Keratinocyte (primary cell): ENCODE results near the gene ACP2. TPM values are rescaled to one million over a fixed set of nuclear protein-coding genes. Genes with fewer than 3 reads are reported as not detected.
A peak's percentile ranks its signal among the peaks of the same experiment; 100 is the strongest.

ENCODE experiments used
- DNase-seq: peaks from one replicate; pipeline ENCODE4 v3.0.0-alpha.2; 2011; ENCODE audit warnings: low read depth, missing footprints, low spot score
- FAIRE-seq: peaks from 2 replicates; lab custom pipeline; 2011; peaks lifted over from hg19 to GRCh38; lab: Jason Lieb, UNC
- H2AFZ ChIP-seq: 2 replicates; pipeline ENCODE4 v1.6.0; 2012; ENCODE audit warnings: low read length, control low read depth, inconsistent platforms; ENCODE audit not compliant: control insufficient read depth
- H3K27ac ChIP-seq: 2 replicates; pipeline ENCODE4 v1.5.1; 2011; ENCODE audit warnings: low read length; ENCODE audit not compliant: control insufficient read depth, insufficient read depth
- H3K27me3 ChIP-seq: 3 replicates; pipeline ENCODE4 v1.6.0; 2011; ENCODE audit warnings: low read length; ENCODE audit not compliant: control insufficient read depth, insufficient read depth; ENCODE audit errors: extremely low read depth
- H3K36me3 ChIP-seq, 2 experiments: 2 replicates in 1 of 2; 3 replicates in 1 of 2; pipeline ENCODE4 v1.5.1; 2011; ENCODE audit warnings: low read length in 2 of 2, mild to moderate bottlenecking in 1 of 2; ENCODE audit not compliant: control insufficient read depth in 2 of 2, insufficient read depth in 2 of 2; ENCODE audit errors: extremely low read depth in 1 of 2
- H3K4me1 ChIP-seq: 3 replicates; pipeline ENCODE4 v1.5.1; 2011; ENCODE audit warnings: low read length; ENCODE audit not compliant: control insufficient read depth, insufficient read depth; ENCODE audit errors: extremely low read depth
- H3K4me2 ChIP-seq: 3 replicates; pipeline ENCODE4 v1.6.0; 2011; ENCODE audit warnings: low read depth, low read length; ENCODE audit not compliant: control insufficient read depth, insufficient read depth; ENCODE audit errors: extremely low read depth
- H3K4me3 ChIP-seq, 3 experiments: fragments of 200-600 bp in 1 of 3; sonication (generic) in 1 of 3; 2 replicates in 2 of 3; 3 replicates in 1 of 3; pipeline ENCODE4 v1.5.1; 2011 to 2016; ENCODE audit warnings: low read length in 3 of 3, mild to moderate bottlenecking in 3 of 3, control low read depth in 2 of 3, inconsistent platforms in 1 of 3, low read depth in 1 of 3, mixed read lengths in 1 of 3, mixed run types in 1 of 3, moderate library complexity in 1 of 3; ENCODE audit not compliant: control insufficient read depth in 2 of 3, insufficient read depth in 2 of 3; ENCODE audit errors: extremely low read depth in 1 of 3
- H3K79me2 ChIP-seq: 2 replicates; pipeline ENCODE4 v1.6.0; 2012; ENCODE audit warnings: low read length; ENCODE audit not compliant: control insufficient read depth, insufficient read depth
- H3K9ac ChIP-seq: 3 replicates; pipeline ENCODE4 v1.6.0; 2011; ENCODE audit warnings: low read length; ENCODE audit not compliant: control insufficient read depth, insufficient read depth; ENCODE audit errors: extremely low read depth
- H3K9me1 ChIP-seq: 3 replicates; pipeline ENCODE4 v1.6.0; 2011; ENCODE audit warnings: low read length; ENCODE audit not compliant: control insufficient read depth, insufficient read depth; ENCODE audit errors: extremely low read depth
- H3K9me3 ChIP-seq: 2 replicates; pipeline ENCODE4 v1.5.1; 2012; ENCODE audit warnings: low read depth, low read length; ENCODE audit not compliant: control insufficient read depth
- H4K20me1 ChIP-seq: 3 replicates; pipeline ENCODE4 v1.6.0; 2011; ENCODE audit warnings: low read length; ENCODE audit not compliant: control insufficient read depth, insufficient read depth; ENCODE audit errors: extremely low read depth
- EZH2 ChIP-seq: IDR thresholded peaks from one replicate; pipeline ENCODE4 v1.6.1; 2012; ENCODE audit warnings: inconsistent platforms, mild to moderate bottlenecking, low read length, moderate library complexity
- dilution Hi-C: fragments of 300-500 bp; cut with MboI; formaldehyde crosslinking; loops from one replicate; pipeline ENCODE4 v1.7.0; 2020; ENCODE audit warnings: low sequenced_read_pairs; ENCODE audit not compliant: extremely low pct_ligation_motif_present
- polyA plus RNA-seq, 5 experiments: library from polyadenylated mRNA; depleted of rRNA in 3 of 5; stranded (reverse) in 3 of 5; stranded (forward) in 1 of 5; unstranded in 1 of 5; fragments of >200 nt; gene quantifications; 1 replicate in 1 of 5; 2 replicates in 3 of 5; 3 replicates in 1 of 5; pipeline versions ENCODE4 v1.2.1 to v1.2.3, GENCODE V29; 2011 to 2012; ENCODE audit warnings: missing spikeins in 2 of 5, low read depth in 1 of 5, low replicate concordance in 1 of 5
- TF ChIP-seq, protein P1 (sequence below), 3 experiments: IDR thresholded peaks in 1 of 3; conservative IDR thresholded peaks in 1 of 3; optimal IDR thresholded peaks in 1 of 3; 2 replicates in 2 of 3; 3 replicates in 1 of 3; pipeline versions ENCODE3 to v1.5.1; 2011; ENCODE audit warnings: low read length in 3 of 3, mild to moderate bottlenecking in 3 of 3, moderate library complexity in 2 of 3, control low read depth in 1 of 3, inconsistent platforms in 1 of 3; ENCODE audit not compliant: insufficient read depth in 2 of 3; ENCODE audit errors: extremely low read depth in 1 of 3

Gene ACP2
- polyA plus RNA-seq, 1 donor (not counting 4 experiments of a cell fraction or from before 2014, with no cell fraction given): 11.5 TPM

GRCh38 chr11:47249378-47249715 lies 733 bp upstream of the ACP2 start:
- DNase-seq (no peak), FAIRE-seq (no peak)
- Histone ChIP-seq H3K9ac (peak overlapping the region; percentile 85), H3K79me2 (peaks cover 16% of the 10 kb centered on the region), H3K27ac (peak overlapping the region; percentile 90), H3K9me1 (no peaks in the 10 kb centered on the region), H3K9me3 (no peaks in the 10 kb centered on the region), H3K27me3 (no peaks in the 10 kb centered on the region), H3K4me1 (peaks cover 12% of the 10 kb centered on the region), H4K20me1 (no peaks in the 10 kb centered on the region), H3K4me3 (peak overlapping the region; percentile 79 to 93 (median 92)), H3K36me3 (peaks cover 7 to 14% of the 10 kb centered on the region in 2 experiments), H2AFZ (peak overlapping the region; percentile 92), H3K4me2 (peak overlapping the region; percentile 85)
- no peak for TF ChIP-seq EZH2
- TF ChIP-seq, protein P1, sequence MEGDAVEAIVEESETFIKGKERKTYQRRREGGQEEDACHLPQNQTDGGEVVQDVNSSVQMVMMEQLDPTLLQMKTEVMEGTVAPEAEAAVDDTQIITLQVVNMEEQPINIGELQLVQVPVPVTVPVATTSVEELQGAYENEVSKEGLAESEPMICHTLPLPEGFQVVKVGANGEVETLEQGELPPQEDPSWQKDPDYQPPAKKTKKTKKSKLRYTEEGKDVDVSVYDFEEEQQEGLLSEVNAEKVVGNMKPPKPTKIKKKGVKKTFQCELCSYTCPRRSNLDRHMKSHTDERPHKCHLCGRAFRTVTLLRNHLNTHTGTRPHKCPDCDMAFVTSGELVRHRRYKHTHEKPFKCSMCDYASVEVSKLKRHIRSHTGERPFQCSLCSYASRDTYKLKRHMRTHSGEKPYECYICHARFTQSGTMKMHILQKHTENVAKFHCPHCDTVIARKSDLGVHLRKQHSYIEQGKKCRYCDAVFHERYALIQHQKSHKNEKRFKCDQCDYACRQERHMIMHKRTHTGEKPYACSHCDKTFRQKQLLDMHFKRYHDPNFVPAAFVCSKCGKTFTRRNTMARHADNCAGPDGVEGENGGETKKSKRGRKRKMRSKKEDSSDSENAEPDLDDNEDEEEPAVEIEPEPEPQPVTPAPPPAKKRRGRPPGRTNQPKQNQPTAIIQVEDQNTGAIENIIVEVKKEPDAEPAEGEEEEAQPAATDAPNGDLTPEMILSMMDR (optimal IDR thresholded peaks at IDR 0.05 in 1 of 3, IDR thresholded peaks at IDR 0.05 in 1 of 3, conservative IDR thresholded peaks at IDR 0.05 in 1 of 3; ENCODE audit: extremely low read depth in 1 of 3, insufficient read depth in 2 of 3, low read length in 3 of 3): no peak
- dilution Hi-C loops: no loop called here

DNA sequence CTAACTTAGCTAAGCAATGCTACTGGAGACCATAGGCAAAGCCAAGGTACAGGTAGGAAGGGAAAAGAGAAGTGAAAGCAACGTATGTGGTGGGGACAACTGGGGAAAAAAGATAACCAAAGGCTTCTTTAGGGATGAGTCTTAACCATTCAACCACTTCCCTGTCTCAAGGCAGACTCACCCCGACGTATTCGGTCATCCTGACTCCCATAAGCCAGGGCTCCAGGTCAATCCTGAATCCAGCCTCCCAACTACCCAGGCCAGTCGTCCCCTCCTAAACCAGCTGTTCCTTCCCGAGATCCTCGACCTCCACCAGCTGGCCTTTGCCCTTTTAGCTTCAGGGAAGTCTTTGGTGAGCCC lies 330 bp downstream of the ACP2 start:
- Histone ChIP-seq H3K4me3 (peak overlapping the region; percentile 79 to 93 (median 92)), H3K9me3 (no peaks in the 10 kb centered on the region), H3K27ac (peak overlapping the region; percentile 90), H3K36me3 (peaks cover 7 to 16% of the 10 kb centered on the region in 2 experiments), H3K4me2 (peak overlapping the region; percentile 88), H3K9me1 (no peaks in the 10 kb centered on the region), H3K4me1 (peaks cover 12% of the 10 kb centered on the region), H3K27me3 (no peaks in the 10 kb centered on the region), H4K20me1 (no peaks in the 10 kb centered on the region), H2AFZ (peak overlapping the region; percentile 92), H3K9ac (peak overlapping the region; percentile 85), H3K79me2 (peaks cover 16% of the 10 kb centered on the region)
- DNase-seq (no peak), FAIRE-seq (no peak)
- dilution Hi-C loops: no loop called here
- TF ChIP-seq, protein P1 (optimal IDR thresholded peaks at IDR 0.05 in 1 of 3, IDR thresholded peaks at IDR 0.05 in 1 of 3, conservative IDR thresholded peaks at IDR 0.05 in 1 of 3; ENCODE audit: extremely low read depth in 1 of 3, insufficient read depth in 2 of 3, low read length in 3 of 3): no peak
- no peak for TF ChIP-seq EZH2
